EH (cell line): ENCODE results near the gene CCND3.

Experiments
- DNase-seq: peaks from one replicate; pipeline ENCODE4 v3.0.0-alpha.2; 2015; ENCODE audit warnings: low read depth

Gene CCND3

GRCh38 chr6:41941280-41942066, at the start of gene CCND3:
Gene CCND3 (minus strand): TSS chr6:41941808. CDS start chr6:41941649, 159 bp downstream.
- DNase-seq, result peak; percentile 93

DNA sequence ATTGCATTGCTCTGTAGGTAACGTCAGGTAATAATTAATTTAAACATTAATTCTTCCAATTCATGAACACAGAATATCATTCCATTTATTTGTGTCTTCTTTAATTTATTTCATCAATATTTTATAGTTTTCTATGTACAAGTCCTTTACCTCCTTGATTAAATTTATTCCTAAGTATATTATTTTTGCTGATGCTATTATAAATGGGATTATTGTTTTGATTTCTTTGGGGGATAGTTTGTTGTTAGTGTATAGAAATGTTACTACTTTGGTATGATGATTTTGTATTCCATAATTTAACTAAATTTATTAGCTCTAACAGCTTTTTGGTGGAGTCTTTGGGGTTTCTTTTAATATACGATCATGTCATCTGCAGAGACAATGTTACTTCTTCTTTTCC, 44.7 kb upstream of the CCND3 start:
- DNase-seq, result no peak

DNA sequence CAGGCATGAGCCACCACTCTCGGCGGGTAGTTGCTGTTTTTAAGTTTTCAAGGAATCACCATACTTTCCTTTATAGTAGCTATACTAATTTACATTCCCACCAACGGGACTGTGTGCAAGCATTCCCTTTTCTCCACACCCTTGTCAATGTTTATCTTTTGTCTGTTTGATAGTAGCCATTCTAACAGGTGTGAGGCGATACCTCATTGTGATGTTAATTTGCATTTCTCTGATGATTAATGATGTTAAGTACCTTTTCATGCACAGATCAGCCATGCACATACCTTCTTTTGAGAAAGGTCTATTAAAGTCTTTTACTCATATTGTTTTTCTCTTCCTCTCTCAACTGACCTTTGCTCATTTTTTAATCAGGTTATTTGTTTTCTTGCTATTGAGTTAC, 43.0 kb upstream of the CCND3 start:
- DNase-seq, result no peak

- DNase-seq, result peak; percentile 69
Observed at GRCh38 chr6:41976794-41977484, 35.3 kb upstream of the CCND3 start.

DNA sequence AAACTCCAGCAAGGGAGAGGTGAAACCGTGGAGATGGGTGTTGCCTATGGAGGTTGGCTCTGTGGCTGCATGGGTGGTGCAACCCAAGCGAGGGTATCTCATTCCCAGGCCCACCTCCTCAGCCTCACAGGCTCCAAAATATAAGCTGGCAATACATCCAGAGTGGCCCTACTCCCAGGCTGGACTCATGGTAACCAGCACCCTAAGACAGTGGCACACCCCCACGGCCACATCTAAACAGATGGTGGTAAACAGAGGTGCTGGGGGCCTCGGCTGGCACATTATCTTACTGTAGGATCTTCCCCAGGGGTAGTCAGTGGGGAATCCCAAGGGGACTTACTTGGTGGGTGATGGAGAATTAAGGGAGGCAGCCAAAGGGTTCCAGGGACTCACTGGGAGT, 33.7 kb upstream of the CCND3 start:
- DNase-seq, result no peak

GRCh38 chr6:41974281-41974825, 32.7 kb upstream of the CCND3 start:
- DNase-seq, result no peak

GRCh38 chr6:41972826-41973225, 31.2 kb upstream of the CCND3 start:
- DNase-seq, result no peak

- peak; percentile 44 for DNase-seq
Observed at GRCh38 chr6:41970436-41970846, 28.8 kb upstream of the CCND3 start.

DNA sequence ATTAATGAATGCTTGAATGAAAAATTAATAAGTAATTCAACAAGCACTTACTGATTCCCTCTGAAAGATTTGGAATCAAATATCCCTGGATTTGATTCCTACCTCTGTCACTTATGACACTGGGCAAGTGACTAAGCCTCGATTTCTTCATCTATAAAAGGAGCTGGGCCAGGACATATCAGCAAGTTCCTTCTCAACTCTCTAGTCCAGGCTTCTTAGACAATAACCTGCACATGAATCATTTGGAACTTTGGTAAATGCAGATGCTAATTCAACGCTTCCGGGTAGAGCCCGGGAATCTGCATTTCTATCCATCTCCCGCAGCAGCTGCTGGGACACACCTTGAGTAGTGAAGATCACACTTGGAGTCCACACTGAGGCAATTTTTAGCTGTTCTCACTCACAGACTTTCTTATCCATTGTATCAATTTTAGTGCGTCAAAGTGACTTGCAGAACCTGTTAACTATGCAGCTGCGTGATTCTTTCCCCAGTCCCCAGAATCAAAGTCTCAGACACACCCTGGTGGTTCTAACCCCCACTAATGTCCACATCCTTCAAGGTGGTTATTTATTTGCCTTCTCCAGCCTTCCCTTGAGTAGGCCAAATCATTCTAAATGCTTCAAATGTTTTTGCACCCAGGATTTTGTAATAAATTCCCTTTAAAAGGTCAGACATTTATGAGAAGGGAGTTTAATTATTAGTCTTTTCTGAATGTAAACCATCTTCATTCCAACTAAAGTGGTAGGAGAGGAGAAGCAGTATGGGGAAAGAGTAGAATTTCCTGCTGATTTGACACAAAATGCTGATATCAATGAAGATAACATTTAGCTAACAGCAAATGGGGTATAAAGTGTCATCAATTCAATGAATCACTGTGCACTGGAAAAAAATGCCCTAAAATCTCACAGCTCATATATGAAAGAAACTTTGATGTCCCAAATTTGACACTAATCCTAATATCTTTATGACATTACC, 26.0 kb upstream of the CCND3 start:
- DNase-seq, result peak; percentile 54

DNA sequence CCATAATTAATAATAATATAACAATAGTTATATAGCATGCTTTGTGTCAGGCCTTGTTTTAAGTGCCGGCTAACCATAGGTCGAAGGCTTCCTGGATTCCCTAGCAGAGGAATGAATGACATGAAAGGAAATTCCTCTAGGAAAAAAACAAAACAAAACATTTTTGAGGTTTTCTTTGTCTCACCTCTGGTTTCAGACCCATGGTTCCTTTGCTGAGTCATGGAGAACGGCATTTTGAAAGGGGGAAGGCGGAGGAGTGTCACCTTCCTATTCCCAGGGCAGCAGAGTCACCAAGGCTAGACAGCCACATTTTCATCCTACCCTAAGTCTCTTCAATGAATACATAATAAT, 25.3 kb upstream of the CCND3 start:
- DNase-seq, result peak; percentile 69

DNA sequence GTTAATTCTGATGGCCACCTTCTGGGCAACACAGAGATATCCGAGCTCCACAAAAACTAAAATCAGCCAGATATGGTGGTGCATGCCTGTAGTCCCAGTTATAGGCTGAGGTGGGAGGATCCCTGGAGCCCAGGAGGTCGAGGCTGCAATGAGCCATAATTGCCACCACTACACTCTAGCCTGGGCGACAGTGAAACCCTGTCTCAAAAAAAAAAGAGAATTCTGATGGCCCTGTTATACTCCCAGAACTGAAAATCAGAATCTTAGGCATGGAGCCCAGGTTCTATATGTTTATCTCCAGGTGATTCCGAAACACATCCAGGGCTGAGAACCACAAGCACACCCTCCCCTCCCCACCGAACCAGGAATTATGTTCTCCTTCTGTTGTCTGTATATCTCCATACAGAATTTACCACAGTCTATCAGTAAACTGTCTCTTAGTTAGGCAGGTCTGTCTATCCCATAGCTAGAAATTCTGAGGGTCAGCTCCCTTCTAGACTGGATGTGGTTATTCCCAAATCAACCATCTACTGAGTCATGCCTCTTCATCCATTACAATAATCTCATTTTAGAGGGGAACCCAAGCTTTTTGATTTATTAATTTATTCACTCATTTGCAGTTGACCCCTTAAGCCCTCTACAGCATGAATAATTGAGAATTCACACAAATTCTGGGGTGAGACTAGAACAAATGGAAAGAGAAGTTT, 24.8 kb upstream of the CCND3 start:
- no peak for DNase-seq

DNA sequence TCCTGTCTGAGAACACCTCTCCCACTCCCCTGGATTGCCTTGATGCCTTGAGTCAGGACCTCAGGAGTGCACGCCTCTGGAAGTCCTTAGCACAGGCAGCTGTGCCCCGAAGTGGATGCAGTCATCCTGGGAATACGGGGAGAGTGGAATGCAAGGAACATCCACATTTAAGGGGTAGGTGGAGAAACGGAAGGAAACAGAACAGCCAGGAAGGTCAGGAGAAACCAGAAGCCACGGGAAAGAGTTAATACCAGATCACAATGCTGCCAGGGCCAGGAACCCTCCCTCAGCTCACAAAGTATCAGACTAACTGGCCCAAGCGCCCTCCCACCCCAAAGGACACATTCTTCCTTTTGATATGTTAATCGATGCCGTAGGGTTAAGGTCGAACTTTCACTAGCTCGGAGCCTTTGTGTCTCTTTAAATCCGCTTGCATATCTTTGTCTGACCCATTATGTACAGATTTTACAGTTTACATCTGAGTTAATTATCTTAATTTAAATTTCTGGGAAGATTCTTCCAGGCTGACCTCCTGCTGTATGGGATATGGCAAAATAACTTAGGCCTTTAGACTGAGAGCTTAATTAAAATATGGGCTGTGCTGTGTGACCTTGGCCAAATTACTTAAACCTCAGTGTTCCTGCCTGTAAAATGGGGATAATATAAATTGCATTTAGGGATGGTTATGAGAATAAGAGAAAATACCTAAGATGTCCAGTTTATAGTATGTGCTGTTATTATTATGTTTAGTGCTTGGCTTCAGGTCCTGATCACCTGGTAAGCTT, 24.0 kb upstream of the CCND3 start:
- DNase-seq, result no peak

DNA sequence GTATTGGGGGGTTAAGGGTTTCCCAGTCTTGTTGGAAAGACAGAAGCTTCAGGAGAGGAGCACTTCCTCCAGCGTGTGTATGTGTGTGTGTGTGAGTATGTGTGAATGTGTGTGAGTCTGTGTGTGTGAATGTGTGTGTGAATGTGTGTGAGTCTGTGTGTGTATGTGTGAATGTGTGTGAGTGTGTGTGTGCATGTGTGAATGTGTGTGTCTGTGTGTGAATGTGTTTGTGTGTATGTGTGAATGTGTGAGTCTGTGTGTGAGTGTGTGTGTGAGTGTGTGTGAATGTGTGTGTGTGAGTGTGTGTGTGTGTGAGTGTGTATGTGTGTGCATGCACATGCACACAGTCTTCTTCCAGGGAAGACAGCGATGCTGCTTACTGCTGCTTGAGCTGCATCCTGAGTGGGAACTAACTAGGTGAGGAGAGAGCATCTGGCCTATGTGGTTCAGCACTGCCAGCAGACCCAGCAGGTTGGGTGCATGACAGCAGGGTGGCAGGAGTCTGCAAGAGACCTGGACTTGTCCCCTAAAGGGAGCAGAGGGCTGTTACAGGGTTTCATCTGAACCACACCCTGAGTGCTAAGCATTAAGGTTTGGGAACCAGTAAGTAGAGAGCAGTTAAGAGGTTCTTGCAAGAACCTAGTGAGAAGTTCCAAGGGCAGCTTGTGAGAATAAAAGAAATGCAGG, 22.7 kb upstream of the CCND3 start:
- no peak for DNase-seq

DNA sequence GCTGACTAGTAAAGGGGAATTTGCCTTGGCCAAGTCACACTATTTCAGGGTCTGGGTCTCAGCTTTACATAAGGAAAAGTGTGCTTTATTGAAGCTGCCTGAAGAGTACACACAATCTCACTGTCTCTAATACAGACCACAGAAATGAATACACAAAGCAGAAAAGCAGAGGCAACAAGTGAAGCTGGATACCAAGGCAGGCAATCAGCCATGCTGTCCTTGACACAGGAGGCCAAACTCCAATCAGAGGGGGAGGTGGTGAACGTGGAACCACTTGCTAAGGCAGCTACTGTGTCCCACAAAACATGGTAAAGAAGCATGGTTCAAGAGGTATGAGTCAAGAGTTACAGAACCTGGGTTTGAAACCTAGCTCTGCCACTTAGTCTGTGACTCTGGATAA, 21.8 kb upstream of the CCND3 start:
- DNase-seq, result no peak

GRCh38 chr6:41960028-41960427, 18.4 kb upstream of the CCND3 start:
- no peak for DNase-seq

GRCh38 chr6:41958022-41958856, 16.6 kb upstream of the CCND3 start:
- DNase-seq, result no peak

DNA sequence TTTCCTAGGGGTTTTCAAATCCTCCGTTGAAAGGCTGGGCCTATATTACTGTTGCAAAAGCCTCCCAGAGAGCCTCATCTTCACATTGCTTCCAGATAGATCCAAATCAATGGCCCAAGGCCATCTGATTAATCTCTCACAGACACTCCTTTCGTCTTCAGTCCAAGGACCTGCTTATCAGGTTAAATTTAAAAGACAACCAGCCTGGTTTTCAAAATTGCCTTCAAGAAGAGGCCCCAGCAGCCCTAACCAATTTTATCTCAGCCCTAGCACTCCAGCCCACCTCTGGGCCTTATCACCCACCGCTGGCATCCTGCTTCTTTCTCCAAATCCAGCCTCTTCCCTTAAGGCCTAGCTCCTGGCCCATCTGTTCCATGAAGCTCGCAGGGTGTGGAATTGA, 15.5 kb upstream of the CCND3 start:
- no peak for DNase-seq

DNA sequence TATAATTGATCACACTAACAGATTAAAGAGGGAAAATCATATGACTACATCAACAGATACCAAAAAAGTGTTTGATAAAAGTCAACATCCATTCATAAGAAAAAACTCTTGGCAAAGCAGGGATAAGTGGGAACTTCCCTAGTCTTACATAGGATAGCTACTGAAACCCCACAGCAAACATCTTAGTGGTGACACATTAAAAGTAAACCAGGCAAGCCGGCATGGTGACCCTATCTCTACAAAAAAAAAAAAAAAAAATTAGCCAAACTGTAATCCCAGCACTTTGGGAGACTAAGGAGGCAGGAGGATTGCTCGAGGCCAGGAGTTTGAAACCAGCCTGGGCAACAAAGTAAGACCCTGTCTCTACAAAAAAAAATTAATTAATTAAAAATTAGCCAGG, 13.8 kb upstream of the CCND3 start:
- DNase-seq, result no peak

- no peak for DNase-seq
Observed at GRCh38 chr6:41954668-41955067, 13.1 kb upstream of the CCND3 start.
